CD4-positive, alpha-beta T cell treated with Interleukin-15 for 4 hours (primary cell): ENCODE results near the gene SOS2.
"Not testable (repeated sequence)": the region's sequence is repeated elsewhere in the genome, so short reads cannot be mapped to it uniquely, and the experiment has no call there.

ENCODE experiments used
- DNase-seq: peaks from one replicate; pipeline ENCODE4 v3.0.0-alpha.2; 2020; ENCODE audit warnings: low spot score

The SOS2 gene

DNA sequence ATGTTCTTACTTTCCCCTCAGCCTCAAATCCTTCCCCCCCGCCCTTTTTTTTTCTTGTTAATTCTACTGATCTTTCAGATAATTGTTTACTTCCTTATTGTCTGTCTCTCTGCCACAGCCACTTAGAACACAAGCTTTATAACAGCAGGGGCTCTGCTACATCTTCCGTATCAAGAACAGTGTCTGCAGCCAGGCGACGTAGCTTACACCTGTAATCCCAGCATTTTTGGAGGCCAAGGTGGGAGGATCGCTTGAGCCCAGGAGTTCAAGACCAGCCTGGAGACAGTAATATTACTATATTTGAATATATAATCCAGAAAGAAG lies 5.4 kb downstream of the SOS2 start:
- no peak for DNase-seq

GRCh38 chr14:50225067-50225973 lies 6.1 kb downstream of the SOS2 start:
- DNase-seq, result no peak

DNA sequence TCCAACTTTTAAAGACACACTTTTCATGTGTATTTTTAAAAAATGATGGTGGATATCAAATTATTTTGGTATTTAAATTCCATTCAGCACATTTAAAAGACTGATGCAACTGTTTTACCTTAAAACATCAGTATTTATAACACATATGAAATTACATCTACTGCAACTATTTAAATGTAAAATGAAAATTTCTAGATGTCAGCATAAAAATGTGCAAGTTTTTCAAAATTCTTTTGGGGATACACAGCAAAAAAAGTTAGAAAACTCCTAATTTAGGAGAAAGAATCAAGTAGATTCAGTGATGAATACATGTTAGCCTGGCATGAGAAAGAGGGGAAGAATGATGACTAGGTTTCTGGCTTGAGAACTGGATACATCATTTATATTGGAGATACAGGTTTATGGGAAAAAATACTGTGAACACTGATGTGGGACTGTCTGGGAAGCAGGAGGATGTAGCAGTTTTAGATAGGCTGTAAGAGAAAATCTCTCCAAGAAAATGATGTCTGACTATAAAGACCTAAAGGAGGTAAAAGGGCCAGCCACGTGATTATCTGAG lies 9.2 kb downstream of the SOS2 start:
- no peak for DNase-seq

GRCh38 chr14:50218501-50218900 lies 12.9 kb downstream of the SOS2 start:
- no peak for DNase-seq

DNA sequence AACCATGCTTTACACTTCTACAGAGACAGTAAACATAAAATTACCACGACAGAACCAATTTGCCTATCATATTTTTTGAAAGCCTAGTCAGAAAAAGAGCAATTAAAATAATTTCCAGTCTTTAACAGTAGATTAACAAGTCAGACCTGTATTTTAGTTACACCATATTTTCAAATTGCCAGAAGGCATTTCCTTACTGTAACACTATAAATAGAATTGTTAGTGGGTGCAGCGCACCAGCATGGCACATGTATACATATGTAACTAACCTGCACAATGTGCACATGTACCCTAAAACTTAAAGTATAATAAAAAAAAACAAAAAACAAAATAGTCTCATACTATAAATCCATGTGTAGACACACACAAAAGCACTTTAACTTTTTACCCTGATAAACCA lies 16.0 kb downstream of the SOS2 start:
- no peak for DNase-seq

GRCh38 chr14:50213795-50214194 lies 17.6 kb downstream of the SOS2 start:
- no peak for DNase-seq

DNA sequence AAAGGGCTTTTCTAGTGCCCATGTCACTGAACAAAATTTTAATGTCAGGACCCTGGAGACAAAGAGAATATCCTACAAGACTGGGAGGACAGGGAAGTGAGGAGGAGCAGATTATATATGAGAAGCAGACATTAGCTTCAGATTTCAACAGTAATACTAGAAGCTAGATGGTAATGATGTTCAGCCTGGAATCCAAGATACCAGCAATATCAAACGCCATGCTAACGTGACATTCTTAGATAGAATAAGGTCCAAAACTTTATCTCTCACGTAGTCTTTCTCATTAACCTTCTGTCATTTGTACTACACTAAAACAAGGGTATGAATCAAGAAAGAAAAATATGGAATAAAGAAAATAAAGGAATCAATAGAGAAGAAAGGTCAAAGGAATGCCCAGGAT lies 18.7 kb downstream of the SOS2 start:
- DNase-seq, result no peak

DNA sequence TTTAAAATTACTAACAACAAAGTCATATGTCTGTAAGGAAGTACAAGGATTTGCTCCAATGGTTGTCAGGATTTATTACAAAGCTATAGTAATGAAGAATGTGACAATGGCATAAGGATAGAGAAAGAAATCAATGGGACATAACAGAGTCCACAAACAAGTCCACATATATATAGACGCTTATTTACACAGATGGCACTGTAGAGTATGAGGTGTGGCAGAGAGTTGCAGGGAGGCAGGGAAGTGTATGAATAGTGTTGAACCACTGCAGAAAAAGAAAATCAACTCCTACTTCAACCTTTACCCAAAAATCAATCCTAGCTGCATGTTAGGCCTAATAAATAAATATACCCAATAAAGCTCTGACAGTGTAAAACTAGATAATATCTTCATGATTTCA lies 21.3 kb downstream of the SOS2 start:
- DNase-seq, result no peak

DNA sequence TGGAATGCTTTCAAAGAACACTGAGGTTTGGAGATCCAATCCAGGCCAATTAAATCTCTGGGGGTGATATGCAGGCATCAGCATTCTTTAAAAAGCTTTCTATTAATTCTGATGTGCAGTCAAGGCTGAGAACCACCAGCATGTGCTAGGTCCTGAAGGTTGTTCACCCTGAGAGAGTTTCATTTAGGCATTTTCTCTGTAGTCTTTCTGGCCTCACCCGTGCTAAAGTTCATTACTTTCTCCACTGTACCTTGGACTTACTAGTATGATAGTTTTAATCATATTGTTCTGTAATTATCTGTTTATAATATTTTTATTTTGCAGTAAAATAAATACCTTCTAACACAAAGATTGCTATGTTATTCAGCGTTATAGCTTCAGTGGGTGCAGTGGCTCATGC lies 32.9 kb downstream of the SOS2 start:
- DNase-seq, result no peak

DNA sequence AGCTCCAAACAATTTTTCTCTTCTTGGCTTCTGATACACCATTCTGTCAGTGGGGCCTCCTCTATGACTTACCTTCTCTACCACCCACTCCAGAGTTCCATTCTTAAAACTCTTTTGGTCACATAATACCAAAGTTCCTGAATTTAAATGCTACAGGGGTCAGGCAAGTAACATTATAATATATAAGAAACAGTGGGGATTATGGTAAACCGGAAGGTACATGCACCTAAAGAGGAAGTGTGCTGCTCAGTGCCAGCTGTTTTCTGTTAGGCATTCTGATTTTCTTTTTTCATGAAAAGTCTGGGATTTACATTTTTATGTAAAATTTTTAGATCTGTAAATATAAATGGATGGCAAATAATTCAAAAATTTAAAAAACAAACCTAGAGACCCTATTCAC lies 39.9 kb downstream of the SOS2 start:
- DNase-seq, result no peak

- no peak for DNase-seq
Observed at GRCh38 chr14:50186107-50186506, 45.3 kb downstream of the SOS2 start.

- no peak for DNase-seq
Observed at GRCh38 chr14:50173891-50174290, 57.5 kb downstream of the SOS2 start.

DNA sequence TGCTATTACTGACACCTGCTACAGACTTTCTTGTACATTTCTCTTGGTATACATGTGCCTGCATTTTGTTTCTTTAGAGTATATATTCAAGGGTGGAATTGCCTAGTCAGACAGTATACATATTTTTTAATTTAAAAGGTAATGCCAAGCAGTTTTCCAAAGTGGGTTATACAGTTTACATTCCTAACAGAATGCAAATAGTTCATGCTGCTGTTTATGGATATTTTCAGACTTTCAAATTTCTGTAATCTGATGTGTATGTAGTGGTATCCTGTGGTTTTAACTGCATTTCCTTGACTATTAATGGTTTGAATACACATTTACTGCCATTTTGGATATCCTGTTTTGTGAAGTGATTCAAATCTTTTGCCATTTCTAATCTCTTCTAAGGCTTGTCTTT lies 59.5 kb downstream of the SOS2 start:
- no peak for DNase-seq

- DNase-seq, result not testable (repeated sequence)
Observed at GRCh38 chr14:50167381-50167780, 64.0 kb downstream of the SOS2 start.

GRCh38 chr14:50156111-50156510 lies 75.3 kb downstream of the SOS2 start:
- DNase-seq, result no peak

DNA sequence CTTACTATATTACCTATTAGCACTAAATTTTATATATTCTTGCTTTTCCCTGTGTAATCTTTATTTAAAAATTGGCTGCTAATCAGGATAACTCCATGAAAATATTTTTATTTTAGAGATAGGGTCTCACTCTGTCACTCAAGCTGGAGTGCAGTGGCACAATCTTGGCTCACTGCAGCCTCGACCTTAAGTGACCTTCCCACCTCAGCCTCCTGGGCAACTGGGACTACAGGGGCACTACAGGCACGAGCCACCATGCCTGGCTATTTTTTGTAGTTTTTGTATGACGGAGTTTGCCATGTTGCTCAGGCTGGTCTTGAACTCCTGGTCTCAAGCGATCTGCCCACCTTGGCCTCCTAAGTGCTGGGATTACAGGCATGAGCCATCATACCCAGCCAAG lies 82.6 kb downstream of the SOS2 start:
- no peak for DNase-seq

GRCh38 chr14:50139192-50139591 lies 92.2 kb downstream of the SOS2 start:
- no peak for DNase-seq

DNA sequence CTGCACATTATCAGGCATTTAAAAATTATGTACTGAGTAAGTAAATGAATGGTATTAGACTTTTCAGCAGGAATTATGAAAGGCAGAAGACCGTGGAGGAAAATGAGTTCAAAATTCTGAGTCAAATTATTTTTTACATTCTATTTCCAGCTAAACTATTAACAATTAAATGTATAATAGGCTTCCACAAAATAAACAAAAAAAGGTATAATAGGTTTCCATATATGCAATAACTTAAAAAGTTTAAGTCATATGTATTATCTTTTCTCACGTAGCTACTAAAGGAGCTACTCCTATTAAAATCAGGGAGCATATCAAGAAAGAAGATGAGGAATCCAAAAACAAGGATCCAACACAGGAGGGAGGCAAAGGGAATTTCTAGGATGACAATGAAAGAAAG lies 103.6 kb downstream of the SOS2 start:
- no peak for DNase-seq

DNA sequence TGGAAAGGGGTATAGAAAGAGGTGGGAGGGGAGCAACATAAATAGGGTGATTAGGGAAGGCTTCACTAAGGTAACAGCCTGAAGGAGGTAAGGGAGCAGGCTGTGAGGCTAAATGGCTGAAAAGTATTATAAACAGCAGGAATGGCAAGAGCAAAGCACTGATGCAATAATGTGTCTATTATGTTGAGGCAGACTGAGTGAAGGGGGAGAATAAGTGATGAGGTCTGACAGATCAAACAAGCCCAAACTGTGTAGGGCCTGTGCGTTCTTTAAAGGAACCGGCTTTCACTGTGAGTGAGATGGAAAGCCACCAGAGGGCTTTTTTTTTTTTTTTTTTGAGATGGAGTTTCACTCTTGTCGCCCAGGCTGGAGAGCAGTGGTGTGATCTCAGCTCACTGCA lies 108.3 kb downstream of the SOS2 start:
- no peak for DNase-seq

GRCh38 chr14:50122291-50122690 lies 109.1 kb downstream of the SOS2 start:
- no peak for DNase-seq

DNA sequence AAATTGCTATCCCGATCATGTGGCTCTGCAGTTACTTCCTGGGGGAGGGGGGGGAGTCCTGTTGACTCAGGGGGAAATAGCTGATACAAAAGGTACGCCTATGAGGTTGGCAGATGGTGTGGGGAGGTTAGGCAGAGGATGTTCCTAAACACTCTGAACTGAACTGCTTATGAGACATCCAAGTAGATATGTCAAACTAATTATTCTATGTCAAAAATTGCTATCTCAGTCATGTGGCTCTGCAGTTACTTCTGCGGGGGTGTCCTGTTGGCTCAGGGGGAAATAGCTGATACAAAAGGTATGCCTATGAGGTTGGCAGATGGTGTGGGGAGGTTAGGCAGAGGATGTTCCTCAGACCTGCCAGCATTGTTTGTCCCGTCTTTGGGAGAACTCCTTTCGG lies 109.9 kb downstream of the SOS2 start:
- DNase-seq, result no peak

- no peak for DNase-seq
Observed at GRCh38 chr14:50117456-50117855, 113.9 kb downstream of the SOS2 start.

DNA sequence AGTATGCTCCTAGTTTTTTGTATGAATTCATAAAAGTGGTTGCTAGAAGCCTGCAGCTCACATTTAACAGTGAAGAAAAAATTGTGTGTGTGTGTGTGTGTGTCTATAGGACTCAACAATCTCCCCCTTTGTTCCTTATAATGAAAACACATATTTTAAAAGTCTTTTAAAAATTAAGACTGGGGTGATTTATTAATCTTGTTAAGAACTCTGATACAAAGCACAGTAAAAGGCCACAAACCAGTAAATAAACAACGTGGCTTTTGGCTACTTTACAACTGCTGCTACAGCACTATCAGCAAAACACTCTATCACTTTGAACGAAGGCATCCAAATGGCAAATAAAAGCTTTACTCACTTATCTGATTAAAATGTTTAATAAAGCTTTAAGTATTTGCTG lies 114.4 kb downstream of the SOS2 start:
- no peak for DNase-seq
